ENCODE results near the gene LMNA. TPM values are rescaled to one million over a fixed set of nuclear protein-coding genes. Genes with fewer than 3 reads are reported as not detected.

Gene LMNA
- total RNA-seq, 4 donors from 2014 or later, result 574 to 977 (median 714) TPM

GRCh38 chr1:156165083-156165482, 50.6 kb downstream of the LMNA start:
- TF ChIP-seq POLR2AphosphoS5 (IDR thresholded peaks at IDR 0.05) (no peak), POLR2A (IDR thresholded peaks at IDR 0.05) (no peak), EP300 (IDR thresholded peaks at IDR 0.05) (no peak), CTCF (IDR thresholded peaks at IDR 0.05) (no peak)
- peaks cover 17% of the 10 kb centered on the region for H3K4me1 ChIP-seq
- WGBS, result 34% methylated on average over 2 of the region's 2 CpGs
- H3K27me3 ChIP-seq, result no peaks in the 10 kb centered on the region
- peaks cover 52% of the 10 kb centered on the region for H3K36me3 ChIP-seq
- DNase-seq (ENCODE audit: low spot score in 2 of 2), result no peak
- H3K27ac ChIP-seq, result no peak overlapping the region
- no peaks in the 10 kb centered on the region for H3K9me3 ChIP-seq
- no peak overlapping the region for H3K4me3 ChIP-seq

- Histone ChIP-seq H3K36me3 (peaks cover 47% of the 10 kb centered on the region), H3K4me1 (no peaks in the 10 kb centered on the region), H3K4me3 (no peak overlapping the region), H3K27me3 (no peaks in the 10 kb centered on the region), H3K27ac (no peak overlapping the region), H3K9me3 (no peaks in the 10 kb centered on the region)
- WGBS, result 66% methylated on average over 5 of the region's 5 CpGs
- no peak for DNase-seq (ENCODE audit: low spot score in 2 of 2)
- TF ChIP-seq POLR2AphosphoS5 (IDR thresholded peaks at IDR 0.05) (no peak), POLR2A (IDR thresholded peaks at IDR 0.05) (no peak), EP300 (IDR thresholded peaks at IDR 0.05) (no peak), CTCF (IDR thresholded peaks at IDR 0.05) (no peak)
Measured at GRCh38 chr1:156167536-156167935, 53.0 kb downstream of the LMNA start.

- Histone ChIP-seq H3K4me1 (no peaks in the 10 kb centered on the region), H3K9me3 (no peaks in the 10 kb centered on the region), H3K36me3 (peaks cover 57% of the 10 kb centered on the region), H3K27ac (no peak overlapping the region), H3K27me3 (no peaks in the 10 kb centered on the region), H3K4me3 (no peak overlapping the region)
- no peak for TF ChIP-seq POLR2AphosphoS5 (IDR thresholded peaks at IDR 0.05)
- TF ChIP-seq POLR2A (IDR thresholded peaks at IDR 0.05), result no peak
- no peak for TF ChIP-seq CTCF (IDR thresholded peaks at IDR 0.05)
- no peak for TF ChIP-seq EP300 (IDR thresholded peaks at IDR 0.05)
- WGBS, result 87% methylated on average over 9 of the region's 9 CpGs
- no peak for DNase-seq (ENCODE audit: low spot score in 2 of 2)
Measured at GRCh38 chr1:156172696-156173470, 58.4 kb downstream of the LMNA start.

- Histone ChIP-seq H3K4me3 (no peak overlapping the region), H3K9me3 (no peaks in the 10 kb centered on the region), H3K36me3 (peaks cover 41% of the 10 kb centered on the region), H3K27me3 (no peaks in the 10 kb centered on the region), H3K4me1 (no peaks in the 10 kb centered on the region), H3K27ac (no peak overlapping the region)
- TF ChIP-seq POLR2A (IDR thresholded peaks at IDR 0.05), result no peak
- no peak for TF ChIP-seq POLR2AphosphoS5 (IDR thresholded peaks at IDR 0.05)
- TF ChIP-seq EP300 (IDR thresholded peaks at IDR 0.05), result no peak
- no peak for TF ChIP-seq CTCF (IDR thresholded peaks at IDR 0.05)
- no peak for DNase-seq (ENCODE audit: low spot score in 2 of 2)
- 70% methylated on average over 2 of the region's 12 CpGs for WGBS
Measured at GRCh38 chr1:156176610-156177210, 62.2 kb downstream of the LMNA start.

- H3K27ac ChIP-seq, result no peak overlapping the region
- H3K4me3 ChIP-seq, result no peak overlapping the region
- H3K36me3 ChIP-seq, result peaks cover 41% of the 10 kb centered on the region
- no peaks in the 10 kb centered on the region for H3K9me3 ChIP-seq
- no peaks in the 10 kb centered on the region for H3K27me3 ChIP-seq
- TF ChIP-seq POLR2A (IDR thresholded peaks at IDR 0.05) (no peak), CTCF (IDR thresholded peaks at IDR 0.05) (no peak)
- no peak for DNase-seq (ENCODE audit: low spot score in 2 of 2)
- H3K4me1 ChIP-seq, result no peaks in the 10 kb centered on the region
- WGBS, result 83% methylated on average over 7 of the region's 7 CpGs
Measured at GRCh38 chr1:156177919-156178654, 63.6 kb downstream of the LMNA start.
